Activated CD8-positive, alpha-beta memory T cell treated with anti-CD3 and anti-CD28 coated beads, Interleukin-2, amount 10 ng/mL, durations not matched to agents 7 days and 5 days (primary cell): ENCODE data around the gene TES. TPM values are rescaled to one million over a fixed set of nuclear protein-coding genes. Genes with fewer than 3 reads are reported as not detected.

Source experiments
- ATAC-seq: fragments of 150-1000 bp; cut with Tn5 transposase; one replicate; pipeline ENCODE4 v1.10.0; 2021; ENCODE audit warnings: moderate library complexity
- CTCF ChIA-PET: fragments of 350-600 bp; sonication (Branson Sonifier 250); formaldehyde crosslinking; loops from one replicate; lab custom pipeline; 2021; ENCODE audit warnings: antibody characterized with exemption; lab: Charles Lee
- DNase-seq: peaks from one replicate; pipeline ENCODE4 v3.0.0-alpha.2; 2020
- H3K27ac Mint-ChIP-seq: one replicate; pipeline ENCODE4 v1.8.0; 2021; ENCODE audit warnings: mild to moderate bottlenecking, mixed read lengths
- H3K27me3 Mint-ChIP-seq: one replicate; pipeline ENCODE4 v1.8.0; 2021; ENCODE audit warnings: mixed read lengths
- H3K36me3 Mint-ChIP-seq: one replicate; pipeline ENCODE4 v1.8.0; 2021; ENCODE audit warnings: mild to moderate bottlenecking, mixed read lengths
- H3K4me1 Mint-ChIP-seq: one replicate; pipeline ENCODE4 v1.8.0; 2021; ENCODE audit warnings: mixed read lengths
- H3K4me3 Mint-ChIP-seq: one replicate; pipeline ENCODE4 v1.8.0; 2021; ENCODE audit warnings: mild to moderate bottlenecking, moderate library complexity, mixed read lengths
- H3K9me3 Mint-ChIP-seq: one replicate; pipeline ENCODE4 v1.8.0; 2022; ENCODE audit warnings: low read depth, mixed read lengths
- total RNA-seq, 2 experiments: library from RNA; stranded (reverse); gene quantifications; one replicate each; pipeline ENCODE4 v1.2.3, GENCODE V29; 2021

TES gene
- total RNA-seq, 2 experiments from 2014 or later: 98.5 TPM

GRCh38 chr7:116269466-116269865 lies 59.1 kb downstream of the TES start:
- Mint-ChIP-seq H3K9me3 (no peaks in the 10 kb centered on the region), H3K27me3 (peaks cover 39% of the 10 kb centered on the region), H3K27ac (no peak overlapping the region), H3K4me3 (no peak overlapping the region), H3K36me3 (no peaks in the 10 kb centered on the region), H3K4me1 (peaks cover 8% of the 10 kb centered on the region)
- CTCF ChIA-PET: no interaction called here
- no peak for ATAC-seq
- DNase-seq: no peak

- no peaks in the 10 kb centered on the region for H3K9me3 Mint-ChIP-seq
- CTCF ChIA-PET: interaction anchor here (1.0 to 1.7 kb wide), 3 partner anchors 11 to 91 kb away, joined by 3 to 5 read pairs (median 4); no protein-coding TSS in a partner anchor
- no peaks in the 10 kb centered on the region for H3K36me3 Mint-ChIP-seq
- no peak overlapping the region for H3K4me3 Mint-ChIP-seq
- no peak overlapping the region for H3K27ac Mint-ChIP-seq
- peaks cover 8% of the 10 kb centered on the region for H3K4me1 Mint-ChIP-seq
- DNase-seq (no peak), ATAC-seq (no peak)
- peaks cover 32% of the 10 kb centered on the region for H3K27me3 Mint-ChIP-seq
Observed at GRCh38 chr7:116271161-116271913, 61.0 kb downstream of the TES start.

GRCh38 chr7:116271963-116272886 lies 61.9 kb downstream of the TES start:
- Mint-ChIP-seq H3K36me3 (no peaks in the 10 kb centered on the region), H3K27me3 (peaks cover 40% of the 10 kb centered on the region), H3K9me3 (no peaks in the 10 kb centered on the region), H3K4me1 (peaks cover 8% of the 10 kb centered on the region), H3K27ac (no peak overlapping the region), H3K4me3 (no peak overlapping the region)
- ATAC-seq: peak; percentile 78
- CTCF ChIA-PET: interaction anchor here (1.0 to 1.7 kb wide), 3 partner anchors 12 to 92 kb away, joined by 3 to 5 read pairs (median 4); no protein-coding TSS in a partner anchor
- peak; percentile 45 for DNase-seq

GRCh38 chr7:116273283-116273917 lies 63.1 kb downstream of the TES start:
- DNase-seq: no peak
- no peaks in the 10 kb centered on the region for H3K9me3 Mint-ChIP-seq
- peaks cover 8% of the 10 kb centered on the region for H3K4me1 Mint-ChIP-seq
- H3K27me3 Mint-ChIP-seq: peaks cover 47% of the 10 kb centered on the region
- CTCF ChIA-PET: interaction anchor here (1.7 kb wide), 1 partner anchor 15 kb away, joined by 5 read pairs; no protein-coding TSS in a partner anchor
- no peaks in the 10 kb centered on the region for H3K36me3 Mint-ChIP-seq
- H3K27ac Mint-ChIP-seq: no peak overlapping the region
- H3K4me3 Mint-ChIP-seq: no peak overlapping the region
- ATAC-seq: no peak

- Mint-ChIP-seq H3K9me3 (no peaks in the 10 kb centered on the region), H3K27me3 (peaks cover 44% of the 10 kb centered on the region), H3K4me1 (peaks cover 8% of the 10 kb centered on the region), H3K36me3 (no peaks in the 10 kb centered on the region), H3K27ac (no peak overlapping the region), H3K4me3 (no peak overlapping the region)
- CTCF ChIA-PET: no interaction called here
- no peak for ATAC-seq
- DNase-seq: no peak
Observed at GRCh38 chr7:116273918-116274301, 63.6 kb downstream of the TES start.

GRCh38 chr7:116277070-116277469 lies 66.7 kb downstream of the TES start:
- no peak overlapping the region for H3K4me3 Mint-ChIP-seq

GRCh38 chr7:116279217-116279616 lies 68.9 kb downstream of the TES start:
- Mint-ChIP-seq H3K27ac (no peak overlapping the region), H3K4me3 (no peak overlapping the region), H3K4me1 (no peaks in the 10 kb centered on the region), H3K36me3 (no peaks in the 10 kb centered on the region), H3K9me3 (no peaks in the 10 kb centered on the region), H3K27me3 (peaks cover 41% of the 10 kb centered on the region)
- DNase-seq (no peak), ATAC-seq (no peak)
- CTCF ChIA-PET: no interaction called here

More at GRCh38 chr7:116277070-116277469, 66.7 kb downstream of the TES start:
- no peak for ATAC-seq
- Mint-ChIP-seq H3K27me3 (peaks cover 40% of the 10 kb centered on the region), H3K36me3 (no peaks in the 10 kb centered on the region), H3K9me3 (no peaks in the 10 kb centered on the region), H3K4me1 (peaks cover 4% of the 10 kb centered on the region), H3K27ac (no peak overlapping the region)
- no peak for DNase-seq
- CTCF ChIA-PET: no interaction called here

GRCh38 chr7:116280803-116281202 lies 70.5 kb downstream of the TES start:
- CTCF ChIA-PET: interaction anchor here (1.3 kb wide), 1 partner anchor 142 kb away, joined by 4 read pairs; no protein-coding TSS in a partner anchor
- ATAC-seq: no peak
- H3K4me3 Mint-ChIP-seq: no peak overlapping the region
- H3K27ac Mint-ChIP-seq: no peak overlapping the region
- DNase-seq: no peak
- H3K27me3 Mint-ChIP-seq: peaks cover 33% of the 10 kb centered on the region
- no peaks in the 10 kb centered on the region for H3K9me3 Mint-ChIP-seq
- no peaks in the 10 kb centered on the region for H3K36me3 Mint-ChIP-seq
- peaks cover 2% of the 10 kb centered on the region for H3K4me1 Mint-ChIP-seq

- Mint-ChIP-seq H3K36me3 (peaks cover 1% of the 10 kb centered on the region), H3K27ac (no peak overlapping the region), H3K4me3 (no peak overlapping the region), H3K4me1 (peaks cover 2% of the 10 kb centered on the region), H3K9me3 (no peaks in the 10 kb centered on the region), H3K27me3 (peaks cover 10% of the 10 kb centered on the region)
- no peak for ATAC-seq
- CTCF ChIA-PET: interaction anchor here (1.2 kb wide), 1 partner anchor 26 kb away, joined by 4 read pairs; no protein-coding TSS in a partner anchor
- DNase-seq: no peak
Observed at GRCh38 chr7:116283595-116284204, 73.4 kb downstream of the TES start.

GRCh38 chr7:116284390-116284789 lies 74.1 kb downstream of the TES start:
- no peak overlapping the region for H3K4me3 Mint-ChIP-seq
- no peak for ATAC-seq

GRCh38 chr7:116285252-116285651 lies 74.9 kb downstream of the TES start:
- DNase-seq (no peak), ATAC-seq (no peak)
- Mint-ChIP-seq H3K27me3 (peaks cover 13% of the 10 kb centered on the region), H3K4me1 (peaks cover 2% of the 10 kb centered on the region), H3K9me3 (no peaks in the 10 kb centered on the region), H3K36me3 (peaks cover 1% of the 10 kb centered on the region), H3K27ac (no peak overlapping the region), H3K4me3 (no peak overlapping the region)
- CTCF ChIA-PET: interaction anchor here (1.3 kb wide), 1 partner anchor 241 kb away, joined by 3 read pairs; no protein-coding TSS in a partner anchor

More at GRCh38 chr7:116284390-116284789, 74.1 kb downstream of the TES start:
- Mint-ChIP-seq H3K27me3 (peaks cover 10% of the 10 kb centered on the region), H3K36me3 (peaks cover 1% of the 10 kb centered on the region), H3K9me3 (no peaks in the 10 kb centered on the region), H3K27ac (no peak overlapping the region), H3K4me1 (peaks cover 2% of the 10 kb centered on the region)
- no peak for DNase-seq
- CTCF ChIA-PET: interaction anchor here (1.2 kb wide), 1 partner anchor 26 kb away, joined by 4 read pairs; no protein-coding TSS in a partner anchor

- Mint-ChIP-seq H3K4me3 (no peak overlapping the region), H3K27ac (no peak overlapping the region), H3K4me1 (no peaks in the 10 kb centered on the region), H3K9me3 (no peaks in the 10 kb centered on the region), H3K36me3 (peaks cover 1% of the 10 kb centered on the region), H3K27me3 (peaks cover 19% of the 10 kb centered on the region)
- DNase-seq: no peak
- CTCF ChIA-PET: no interaction called here
- ATAC-seq: no peak
Observed at GRCh38 chr7:116290740-116291139, 80.4 kb downstream of the TES start.
